Measurements from ENCODE around the gene NFE2L2.

- TF ChIP-seq EZH2phosphoT487 (IDR thresholded peaks at IDR 0.05; ENCODE audit: borderline replicate concordance, low read depth, low read length), result no peak
- TF ChIP-seq CTCF (conservative IDR thresholded peaks at IDR 0.05; ENCODE audit: low read length), result no peak
Observed at GRCh38 chr2:177234267-177234666, 30.3 kb downstream of the NFE2L2 start.
